ENCODE data around the gene HOXC6. TPM values are rescaled to one million over a fixed set of nuclear protein-coding genes. Genes with fewer than 3 reads are reported as not detected.

Gene HOXC6
- total RNA-seq, 1 experiment from 2014 or later = not detected

- Mint-ChIP-seq H3K4me3 (peak overlapping the region; percentile 63), H3K27ac (no peak overlapping the region), H3K27me3 (ENCODE audit: low read depth) (peaks cover 99% of the 10 kb centered on the region), H3K36me3 (no peaks in the 10 kb centered on the region; the same call in 1 of the 2 replicates), H3K9me3 (no peaks in the 10 kb centered on the region), H3K4me1 (peaks cover 26% of the 10 kb centered on the region)
- no peak for DNase-seq (ENCODE audit: low spot score)
- POLR2A ChIA-PET = interaction anchor here (0.5 to 0.7 kb wide), 2 partner anchors 15 to 23 kb away, joined by 3 read pairs; no protein-coding TSS in a partner anchor
- peak; percentile 16 for ATAC-seq
- TF ChIP-seq ZNF317 (CRISPR knock-in tag; IDR thresholded peaks at IDR 0.05; ENCODE audit: borderline replicate concordance, low read depth) (no peak), RELA (CRISPR knock-in tag; IDR thresholded peaks at IDR 0.05; ENCODE audit: borderline replicate concordance) (no peak), HMGXB4 (CRISPR knock-in tag; IDR thresholded peaks at IDR 0.05) (no peak), ZNF671 (CRISPR knock-in tag; IDR thresholded peaks at IDR 0.05) (no peak), NFE2L1 (CRISPR knock-in tag; IDR thresholded peaks at IDR 0.05) (no peak), ZNF219 (CRISPR knock-in tag; IDR thresholded peaks at IDR 0.05; ENCODE audit: borderline replicate concordance) (no peak), GTF2I (CRISPR knock-in tag; conservative IDR thresholded peaks at IDR 0.05) (no peak), OVOL2 (CRISPR knock-in tag; IDR thresholded peaks at IDR 0.05; ENCODE audit: borderline replicate concordance) (no peak), ATF3 (CRISPR knock-in tag; conservative IDR thresholded peaks at IDR 0.05) (no peak), SP1 (CRISPR knock-in tag; conservative IDR thresholded peaks at IDR 0.05) (no peak), NR2C2 (CRISPR knock-in tag; IDR thresholded peaks at IDR 0.05) (no peak), ZSCAN18 (CRISPR knock-in tag; IDR thresholded peaks at IDR 0.05) (no peak), E2F4 (CRISPR knock-in tag; IDR thresholded peaks at IDR 0.05; ENCODE audit: borderline replicate concordance, low read depth) (no peak), SMAD3 (CRISPR knock-in tag; IDR thresholded peaks at IDR 0.05; ENCODE audit: borderline replicate concordance) (no peak), TP53 (CRISPR knock-in tag; IDR thresholded peaks at IDR 0.05) (no peak), EMX1 (CRISPR knock-in tag; IDR thresholded peaks at IDR 0.05) (no peak), ZNF532 (CRISPR knock-in tag; IDR thresholded peaks at IDR 0.05; ENCODE audit: borderline replicate concordance) (no peak), CREM (CRISPR knock-in tag; IDR thresholded peaks at IDR 0.05) (no peak), HMGA2 (CRISPR knock-in tag; IDR thresholded peaks at IDR 0.05) (no peak), GABPB1 (CRISPR knock-in tag; IDR thresholded peaks at IDR 0.05) (no peak)
- CTCF ChIA-PET = interaction anchor here (0.5 to 2.6 kb wide), 20 partner anchors 10 to 308 kb away, joined by 3 to 40 read pairs (median 4); partner anchors contain the start of genes COPZ1, HOXC10, HOXC4 and HOXC5
Observed at GRCh38 chr12:54017027-54017788, 11.0 kb upstream of the HOXC6 start.

Data from WTC11 (cell line).